H1 (cell line): ENCODE measurements around the gene UCHL1. TPM values are rescaled to one million over a fixed set of nuclear protein-coding genes. Genes with fewer than 3 reads are reported as not detected.

Experiments used
- PHF8 ChIP-seq: fragments of 200-600 bp; sonication (generic); conservative IDR thresholded peaks from 2 replicates; pipeline ENCODE4 v1.7.1; 2012; ENCODE audit warnings: low read depth, mild to moderate bottlenecking, inconsistent platforms, low read length, moderate library complexity
- polyA plus RNA-seq, 7 experiments: library from polyadenylated mRNA; depleted of rRNA in 3 of 7; stranded (reverse) in 5 of 7; unstranded in 2 of 7; fragments of >200 nt in 5 of 7; fragments of 200-250 nt in 2 of 7; gene quantifications; 1 replicate in 5 of 7; 2 replicates in 1 of 7; 4 replicates in 1 of 7; pipeline versions ENCODE4 v1.2.1 to v1.2.3, GENCODE V29; 2011 to 2013; ENCODE audit warnings: missing spikeins in 2 of 7, mixed read lengths in 2 of 7
- total RNA-seq: library from RNA; stranded (reverse); fragmentation: NEBNext Ultra II Directional; extraction: Animal tissue kit (Norgen Biotek cat#: 25700); gene quantifications from 2 replicates; pipeline ENCODE4 v1.2.1, GENCODE V29; 2021

Gene UCHL1
- total and polyA plus RNA-seq, 2 of the 8 experiments (the other 6 are each of a cell fraction or from before 2014, with no cell fraction given) = 781 to 1,717 TPM

GRCh38 chr4:41227902-41228301, 28.8 kb upstream of the UCHL1 start (continued):
- TF ChIP-seq PHF8 = no peak
